ENCODE data around the gene C14orf132.

DNA sequence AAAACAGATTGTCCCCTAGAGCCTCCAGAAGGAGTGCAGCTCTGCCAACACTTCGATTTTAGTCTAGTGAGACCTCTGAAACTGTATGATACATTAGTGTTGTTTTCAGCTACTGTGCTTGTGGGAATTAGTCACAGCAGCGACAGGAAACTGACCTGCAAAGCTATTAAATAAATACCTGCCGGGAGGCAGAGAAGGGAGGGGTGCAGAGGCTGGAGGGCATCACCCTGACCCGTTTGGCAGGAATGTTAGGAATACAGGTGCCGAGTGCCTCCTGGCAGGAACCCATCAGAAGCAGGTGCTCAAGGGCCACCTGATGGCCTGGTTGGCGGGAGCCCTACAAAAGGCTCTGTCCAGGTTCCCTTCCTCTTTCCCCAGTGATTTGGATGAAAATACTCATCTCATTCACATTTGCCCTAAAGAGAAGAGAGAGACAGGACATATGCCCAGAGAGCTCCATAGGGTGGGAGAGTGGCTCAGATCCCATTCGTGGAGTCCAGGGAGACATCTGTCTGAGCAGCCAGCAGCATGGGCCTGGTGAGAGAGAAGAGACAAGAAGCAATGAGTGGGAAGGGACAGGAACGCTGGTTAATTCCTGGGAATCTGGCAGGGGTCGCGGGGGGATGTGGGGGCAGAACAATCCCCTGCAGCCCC is 44.6 kb downstream of the C14orf132 start:
- TF ChIP-seq, protein P1, sequence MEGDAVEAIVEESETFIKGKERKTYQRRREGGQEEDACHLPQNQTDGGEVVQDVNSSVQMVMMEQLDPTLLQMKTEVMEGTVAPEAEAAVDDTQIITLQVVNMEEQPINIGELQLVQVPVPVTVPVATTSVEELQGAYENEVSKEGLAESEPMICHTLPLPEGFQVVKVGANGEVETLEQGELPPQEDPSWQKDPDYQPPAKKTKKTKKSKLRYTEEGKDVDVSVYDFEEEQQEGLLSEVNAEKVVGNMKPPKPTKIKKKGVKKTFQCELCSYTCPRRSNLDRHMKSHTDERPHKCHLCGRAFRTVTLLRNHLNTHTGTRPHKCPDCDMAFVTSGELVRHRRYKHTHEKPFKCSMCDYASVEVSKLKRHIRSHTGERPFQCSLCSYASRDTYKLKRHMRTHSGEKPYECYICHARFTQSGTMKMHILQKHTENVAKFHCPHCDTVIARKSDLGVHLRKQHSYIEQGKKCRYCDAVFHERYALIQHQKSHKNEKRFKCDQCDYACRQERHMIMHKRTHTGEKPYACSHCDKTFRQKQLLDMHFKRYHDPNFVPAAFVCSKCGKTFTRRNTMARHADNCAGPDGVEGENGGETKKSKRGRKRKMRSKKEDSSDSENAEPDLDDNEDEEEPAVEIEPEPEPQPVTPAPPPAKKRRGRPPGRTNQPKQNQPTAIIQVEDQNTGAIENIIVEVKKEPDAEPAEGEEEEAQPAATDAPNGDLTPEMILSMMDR (IDR thresholded peaks at IDR 0.05): no peak
- TF ChIP-seq POLR2A (IDR thresholded peaks at IDR 0.05): no peak
